HepG2 (cell line): ENCODE data around the gene KIF6. TPM values are rescaled to one million over a fixed set of nuclear protein-coding genes. Genes with fewer than 3 reads are reported as not detected.

ENCODE experiments used
- GTF3A ChIP-seq: sonication (generic); formaldehyde crosslinking; conservative IDR thresholded peaks from 2 replicates; pipeline ENCODE4 v1.4.0; 2020; ENCODE audit warnings: mild to moderate bottlenecking, missing genetic modification reagents
- ZNF17 ChIP-seq: sonication (generic); formaldehyde crosslinking; IDR thresholded peaks from 2 replicates; pipeline ENCODE4 v1.5.0; 2020; ENCODE audit warnings: mild to moderate bottlenecking, missing genetic modification reagents
- polyA plus RNA-seq, 8 experiments: library from polyadenylated mRNA; depleted of rRNA in 3 of 8; stranded (reverse) in 7 of 8; unstranded in 1 of 8; fragments of >200 nt; fragmentation: Illumina TruSeq in 4 of 8; extraction: Trizol in 4 of 8; gene quantifications; 2 replicates each; pipeline versions ENCODE4 v1.2.1 to v1.2.3, GENCODE V29; 2011 to 2016; ENCODE audit warnings: low read depth in 4 of 8, missing spikeins in 1 of 8, mixed read lengths in 1 of 8; ENCODE audit not compliant: insufficient read depth in 1 of 8
- total RNA-seq, 5 experiments: library from RNA; depleted of rRNA; stranded (reverse); fragments of >200 nt; fragmentation: Illumina TruSeq; extraction: Trizol; gene quantifications; 2 replicates each; pipeline ENCODE4 v1.2.3, GENCODE V29; 2016; ENCODE audit warnings: low read depth in 1 of 5
- TF ChIP-seq, protein P1 (sequence below): sonication (generic); formaldehyde crosslinking; IDR thresholded peaks from 2 replicates; pipeline ENCODE4 v1.4.0; 2020; ENCODE audit warnings: missing genetic modification reagents
- TF ChIP-seq, protein P2 (sequence below): IDR thresholded peaks from 2 replicates; pipeline ENCODE4 v1.6.1; 2016; ENCODE audit warnings: low read depth
- TF ChIP-seq, protein P3 (sequence below): sonication (generic); formaldehyde crosslinking; IDR thresholded peaks from 2 replicates; pipeline ENCODE4 v1.4.0; 2020; ENCODE audit warnings: missing genetic modification reagents
- TF ChIP-seq, protein P4 (sequence below): sonication (generic); formaldehyde crosslinking; conservative IDR thresholded peaks from 2 replicates; pipeline ENCODE4 v1.4.0; 2020; ENCODE audit warnings: mild to moderate bottlenecking, missing genetic modification reagents, moderate library complexity

KIF6 gene
- total and polyA plus RNA-seq, 2 of the 13 experiments (the other 11 are each of a cell fraction or from before 2014, with no cell fraction given): 0.04 to 0.27 TPM

DNA sequence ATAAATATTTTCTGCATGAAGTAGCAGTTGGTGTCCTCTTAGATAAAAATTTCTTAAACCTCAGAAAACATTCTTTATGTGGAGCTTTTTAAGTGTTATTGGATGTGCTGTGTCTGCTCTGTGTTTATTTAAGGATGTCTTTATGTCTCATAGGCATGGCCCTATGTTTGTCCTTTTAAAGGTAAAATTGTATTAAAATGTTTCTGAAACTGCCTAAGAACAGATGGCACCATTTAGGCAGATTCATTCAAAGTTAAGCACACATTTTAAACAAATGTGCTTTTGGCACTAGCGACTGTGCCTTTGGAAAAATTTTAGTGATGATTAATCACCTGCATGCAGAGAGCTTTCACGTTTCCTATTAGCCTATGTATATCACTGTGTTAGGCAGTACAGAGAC lies 125.2 kb downstream of the KIF6 start (continued):
- TF ChIP-seq, protein P1, sequence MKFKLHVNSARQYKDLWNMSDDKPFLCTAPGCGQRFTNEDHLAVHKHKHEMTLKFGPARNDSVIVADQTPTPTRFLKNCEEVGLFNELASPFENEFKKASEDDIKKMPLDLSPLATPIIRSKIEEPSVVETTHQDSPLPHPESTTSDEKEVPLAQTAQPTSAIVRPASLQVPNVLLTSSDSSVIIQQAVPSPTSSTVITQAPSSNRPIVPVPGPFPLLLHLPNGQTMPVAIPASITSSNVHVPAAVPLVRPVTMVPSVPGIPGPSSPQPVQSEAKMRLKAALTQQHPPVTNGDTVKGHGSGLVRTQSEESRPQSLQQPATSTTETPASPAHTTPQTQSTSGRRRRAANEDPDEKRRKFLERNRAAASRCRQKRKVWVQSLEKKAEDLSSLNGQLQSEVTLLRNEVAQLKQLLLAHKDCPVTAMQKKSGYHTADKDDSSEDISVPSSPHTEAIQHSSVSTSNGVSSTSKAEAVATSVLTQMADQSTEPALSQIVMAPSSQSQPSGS: no peak
- TF ChIP-seq ZNF17 (CRISPR knock-in tag) (no peak), GTF3A (CRISPR knock-in tag) (no peak)
- TF ChIP-seq, protein P2, sequence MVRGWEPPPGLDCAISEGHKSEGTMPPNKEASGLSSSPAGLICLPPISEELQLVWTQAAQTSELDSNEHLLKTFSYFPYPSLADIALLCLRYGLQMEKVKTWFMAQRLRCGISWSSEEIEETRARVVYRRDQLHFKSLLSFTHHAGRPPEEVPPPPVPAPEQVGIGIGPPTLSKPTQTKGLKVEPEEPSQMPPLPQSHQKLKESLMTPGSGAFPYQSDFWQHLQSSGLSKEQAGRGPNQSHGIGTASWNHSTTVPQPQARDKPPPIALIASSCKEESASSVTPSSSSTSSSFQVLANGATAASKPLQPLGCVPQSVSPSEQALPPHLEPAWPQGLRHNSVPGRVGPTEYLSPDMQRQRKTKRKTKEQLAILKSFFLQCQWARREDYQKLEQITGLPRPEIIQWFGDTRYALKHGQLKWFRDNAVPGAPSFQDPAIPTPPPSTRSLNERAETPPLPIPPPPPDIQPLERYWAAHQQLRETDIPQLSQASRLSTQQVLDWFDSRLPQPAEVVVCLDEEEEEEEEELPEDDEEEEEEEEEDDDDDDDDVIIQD (CRISPR knock-in tag): no peak
- TF ChIP-seq, protein P3, sequence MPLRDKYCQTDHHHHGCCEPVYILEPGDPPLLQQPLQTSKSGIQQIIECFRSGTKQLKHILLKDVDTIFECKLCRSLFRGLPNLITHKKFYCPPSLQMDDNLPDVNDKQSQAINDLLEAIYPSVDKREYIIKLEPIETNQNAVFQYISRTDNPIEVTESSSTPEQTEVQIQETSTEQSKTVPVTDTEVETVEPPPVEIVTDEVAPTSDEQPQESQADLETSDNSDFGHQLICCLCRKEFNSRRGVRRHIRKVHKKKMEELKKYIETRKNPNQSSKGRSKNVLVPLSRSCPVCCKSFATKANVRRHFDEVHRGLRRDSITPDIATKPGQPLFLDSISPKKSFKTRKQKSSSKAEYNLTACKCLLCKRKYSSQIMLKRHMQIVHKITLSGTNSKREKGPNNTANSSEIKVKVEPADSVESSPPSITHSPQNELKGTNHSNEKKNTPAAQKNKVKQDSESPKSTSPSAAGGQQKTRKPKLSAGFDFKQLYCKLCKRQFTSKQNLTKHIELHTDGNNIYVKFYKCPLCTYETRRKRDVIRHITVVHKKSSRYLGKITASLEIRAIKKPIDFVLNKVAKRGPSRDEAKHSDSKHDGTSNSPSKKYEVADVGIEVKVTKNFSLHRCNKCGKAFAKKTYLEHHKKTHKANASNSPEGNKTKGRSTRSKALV (CRISPR knock-in tag): no peak
- TF ChIP-seq, protein P4, sequence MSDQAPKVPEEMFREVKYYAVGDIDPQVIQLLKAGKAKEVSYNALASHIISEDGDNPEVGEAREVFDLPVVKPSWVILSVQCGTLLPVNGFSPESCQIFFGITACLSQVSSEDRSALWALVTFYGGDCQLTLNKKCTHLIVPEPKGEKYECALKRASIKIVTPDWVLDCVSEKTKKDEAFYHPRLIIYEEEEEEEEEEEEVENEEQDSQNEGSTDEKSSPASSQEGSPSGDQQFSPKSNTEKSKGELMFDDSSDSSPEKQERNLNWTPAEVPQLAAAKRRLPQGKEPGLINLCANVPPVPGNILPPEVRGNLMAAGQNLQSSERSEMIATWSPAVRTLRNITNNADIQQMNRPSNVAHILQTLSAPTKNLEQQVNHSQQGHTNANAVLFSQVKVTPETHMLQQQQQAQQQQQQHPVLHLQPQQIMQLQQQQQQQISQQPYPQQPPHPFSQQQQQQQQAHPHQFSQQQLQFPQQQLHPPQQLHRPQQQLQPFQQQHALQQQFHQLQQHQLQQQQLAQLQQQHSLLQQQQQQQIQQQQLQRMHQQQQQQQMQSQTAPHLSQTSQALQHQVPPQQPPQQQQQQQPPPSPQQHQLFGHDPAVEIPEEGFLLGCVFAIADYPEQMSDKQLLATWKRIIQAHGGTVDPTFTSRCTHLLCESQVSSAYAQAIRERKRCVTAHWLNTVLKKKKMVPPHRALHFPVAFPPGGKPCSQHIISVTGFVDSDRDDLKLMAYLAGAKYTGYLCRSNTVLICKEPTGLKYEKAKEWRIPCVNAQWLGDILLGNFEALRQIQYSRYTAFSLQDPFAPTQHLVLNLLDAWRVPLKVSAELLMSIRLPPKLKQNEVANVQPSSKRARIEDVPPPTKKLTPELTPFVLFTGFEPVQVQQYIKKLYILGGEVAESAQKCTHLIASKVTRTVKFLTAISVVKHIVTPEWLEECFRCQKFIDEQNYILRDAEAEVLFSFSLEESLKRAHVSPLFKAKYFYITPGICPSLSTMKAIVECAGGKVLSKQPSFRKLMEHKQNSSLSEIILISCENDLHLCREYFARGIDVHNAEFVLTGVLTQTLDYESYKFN (CRISPR knock-in tag): no peak
